DMS153 treated with DMSO at 0.1 percent for 48 hours (cell line): ENCODE data around the gene IGLL1.
"Not testable (repeated sequence)": the region's sequence is repeated elsewhere in the genome, so short reads cannot be mapped to it uniquely, and the experiment has no call there.

Source experiments
- DNase-seq: peaks from one replicate; lab custom pipeline; 2025; ENCODE audit not compliant: unreplicated experiment; lab: John Stamatoyannopoulos, UW

IGLL1 gene

GRCh38 chr22:23564276-23564675 is 15.8 kb downstream of the IGLL1 start:
- no peak for DNase-seq

DNA sequence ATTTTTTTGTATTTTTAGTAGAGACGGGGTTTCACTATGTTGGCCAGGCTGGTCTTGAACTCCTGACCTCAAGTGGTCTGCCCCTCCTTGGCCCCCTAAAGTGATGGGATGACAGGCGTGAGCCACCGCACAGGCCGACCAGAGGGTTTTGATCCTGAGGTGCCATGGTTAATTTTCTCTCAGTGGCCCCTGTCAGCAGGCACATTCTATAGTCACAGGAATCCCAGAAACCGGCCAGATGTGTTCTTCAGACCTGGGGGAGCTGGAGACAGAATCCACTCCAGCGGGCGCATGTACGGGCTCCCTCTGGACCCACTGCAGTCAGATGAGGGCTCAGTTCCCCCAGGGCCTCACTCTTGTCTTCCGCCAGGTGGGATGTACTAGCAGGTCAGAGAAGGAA is 17.0 kb downstream of the IGLL1 start:
- DNase-seq: no peak

GRCh38 chr22:23562186-23562585 is 17.9 kb downstream of the IGLL1 start:
- DNase-seq: no peak

- not testable (repeated sequence) for DNase-seq
Measured at GRCh38 chr22:23561025-23561510, 19.0 kb downstream of the IGLL1 start.

GRCh38 chr22:23560215-23560614 is 19.9 kb downstream of the IGLL1 start:
- DNase-seq: not testable (repeated sequence)

DNA sequence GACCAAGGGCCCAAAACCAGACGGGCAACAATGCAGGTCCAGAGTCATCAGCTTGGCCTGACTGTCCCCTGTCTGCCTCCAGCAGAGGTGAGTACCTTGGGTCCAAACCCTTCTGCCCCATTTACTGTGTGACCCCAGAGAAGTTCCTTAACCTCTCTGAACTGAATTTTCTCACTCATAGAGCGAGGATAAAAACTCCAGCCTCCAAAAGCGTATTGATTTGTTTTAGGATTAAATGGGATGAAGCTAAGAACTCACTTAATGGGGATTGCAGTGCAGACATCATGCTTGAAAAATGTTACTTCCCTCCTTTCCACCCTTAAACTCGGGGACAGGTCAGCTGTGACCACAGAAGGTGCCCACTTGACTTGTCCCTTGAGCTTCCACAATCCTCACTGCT is 22.6 kb downstream of the IGLL1 start:
- no peak for DNase-seq

DNA sequence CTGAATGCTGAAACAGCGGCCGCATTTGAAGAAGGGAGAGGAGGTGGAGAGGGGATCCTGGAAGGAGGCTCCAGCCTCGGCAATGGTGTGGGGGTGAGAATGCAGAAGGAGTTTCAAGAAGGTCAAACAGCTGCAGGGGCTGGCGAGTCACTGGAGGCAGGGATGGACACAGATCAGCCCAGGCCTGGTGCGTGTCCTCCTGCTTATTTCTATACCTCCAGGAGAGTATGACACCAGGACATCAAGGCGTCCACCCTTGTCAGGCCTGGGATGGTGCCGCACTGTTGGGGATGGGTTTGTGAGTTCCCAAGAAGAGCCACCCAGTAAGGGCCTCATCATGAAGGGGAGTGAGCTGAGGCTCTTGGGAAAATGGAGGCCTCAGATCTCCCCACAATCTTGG is 23.1 kb downstream of the IGLL1 start:
- DNase-seq: no peak

DNA sequence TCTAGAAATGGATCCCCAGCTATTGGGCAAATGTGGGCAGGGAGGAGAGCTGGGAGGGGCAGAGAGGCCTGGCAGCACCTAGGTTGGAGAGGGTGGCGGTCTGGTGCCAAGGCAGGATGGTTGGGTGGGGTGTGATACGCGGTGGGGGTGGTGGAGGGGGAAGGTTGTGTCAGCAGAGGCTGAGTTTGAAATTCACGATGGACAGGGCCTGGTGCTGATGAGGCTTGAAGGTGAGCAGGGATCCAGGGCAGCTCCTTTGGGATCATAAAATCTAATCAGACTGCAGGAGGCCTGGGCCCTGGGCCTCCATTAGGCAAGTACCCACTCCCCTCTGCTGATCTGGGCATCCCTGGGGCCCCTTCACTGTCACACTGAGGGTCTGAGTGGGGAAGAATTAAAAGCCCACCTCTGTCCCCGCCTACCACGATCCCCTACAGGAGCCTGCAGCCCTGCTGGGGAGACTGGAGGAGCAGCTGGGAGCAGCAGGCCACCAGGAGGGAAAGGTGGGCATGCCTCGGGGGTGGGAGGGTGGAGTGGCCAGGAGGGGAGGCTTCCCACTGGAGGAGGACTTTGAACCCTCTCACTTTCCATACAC is 24.0 kb downstream of the IGLL1 start:
- no peak for DNase-seq

DNA sequence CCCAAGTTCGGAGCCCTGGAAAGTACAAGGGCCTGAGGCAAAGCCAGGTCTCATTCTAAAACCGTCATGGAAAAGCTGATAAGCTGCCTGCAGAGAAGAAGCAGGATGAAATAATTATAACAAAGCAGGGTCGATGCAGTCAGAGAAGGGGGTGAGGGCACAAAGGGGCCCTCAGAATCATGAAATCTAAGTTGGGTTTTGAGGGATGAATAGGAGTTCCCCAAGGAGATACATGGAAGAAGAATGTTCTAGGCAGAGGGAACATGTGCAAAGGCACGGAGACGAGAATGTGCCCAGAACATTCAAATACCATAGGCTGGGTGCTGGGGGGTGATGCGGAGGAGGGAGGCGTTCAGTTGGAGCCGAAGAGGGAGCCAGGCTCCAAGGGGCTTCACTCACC is 25.0 kb downstream of the IGLL1 start:
- no peak for DNase-seq

- DNase-seq: no peak
Measured at GRCh38 chr22:23553924-23554870, 25.9 kb downstream of the IGLL1 start.

- no peak for DNase-seq
Measured at GRCh38 chr22:23553438-23553837, 26.7 kb downstream of the IGLL1 start.

DNA sequence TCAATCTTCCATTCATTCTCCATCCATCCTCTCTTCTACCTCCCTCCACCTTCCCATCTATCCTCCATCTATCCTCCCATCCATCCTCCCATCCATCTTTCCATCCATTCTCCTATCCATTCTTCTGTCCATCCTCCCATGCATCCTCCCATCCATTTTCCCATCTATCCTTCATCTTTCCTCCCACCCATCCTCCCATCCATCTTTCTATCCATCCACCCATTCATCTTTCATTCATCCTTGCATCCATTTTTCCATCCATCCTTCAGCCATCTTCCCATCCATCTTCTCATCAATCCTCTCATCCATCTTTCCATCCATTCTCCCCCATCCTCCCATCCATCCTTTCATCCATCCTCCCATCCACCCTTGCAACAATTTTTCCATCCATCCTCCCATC is 27.5 kb downstream of the IGLL1 start:
- no peak for DNase-seq

DNA sequence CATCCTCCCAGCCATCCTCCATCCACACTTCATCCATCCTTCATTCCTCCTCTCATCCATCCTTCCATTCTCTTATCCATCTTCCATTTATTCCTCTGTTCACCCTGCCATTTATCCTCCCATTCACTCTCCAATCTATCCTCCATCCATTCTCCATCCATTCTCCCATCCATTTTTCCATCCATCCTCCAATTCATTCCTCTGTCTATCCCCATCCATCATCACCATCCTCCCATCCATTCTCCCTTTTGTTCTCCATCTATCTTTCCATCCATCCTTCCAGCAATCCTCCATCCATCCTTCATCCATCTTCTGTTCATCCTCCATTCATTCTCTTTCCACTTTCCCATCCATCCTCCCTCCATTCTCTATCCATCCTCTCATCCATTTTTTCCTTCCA is 28.7 kb downstream of the IGLL1 start:
- DNase-seq: no peak

DNA sequence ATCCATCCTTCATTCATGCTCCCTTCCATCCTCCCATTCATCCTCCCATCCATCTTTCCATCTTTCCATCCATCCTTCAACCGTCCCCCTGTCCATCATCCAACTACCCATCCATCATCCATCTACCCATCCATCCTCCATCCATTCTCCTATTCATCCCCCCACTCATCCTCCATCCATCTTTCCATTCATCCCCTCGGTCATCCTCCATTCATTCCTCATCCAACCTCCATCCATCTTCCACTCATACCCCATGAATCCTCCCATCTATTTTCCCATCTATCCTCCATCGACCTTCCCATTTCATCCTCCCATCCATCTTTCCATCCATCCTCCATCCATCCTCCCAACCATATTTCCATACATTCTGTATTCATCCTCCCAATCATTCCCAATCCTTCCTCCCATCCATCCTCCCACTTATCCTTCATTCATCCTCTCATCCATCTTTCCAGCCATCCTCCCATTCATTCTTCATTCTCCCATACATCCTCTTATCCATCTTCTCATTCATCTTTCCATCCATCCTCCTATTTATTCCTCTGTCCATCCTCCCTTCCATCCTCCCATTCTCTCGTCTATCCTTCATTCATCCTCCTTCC is 29.9 kb downstream of the IGLL1 start:
- DNase-seq: no peak

DNA sequence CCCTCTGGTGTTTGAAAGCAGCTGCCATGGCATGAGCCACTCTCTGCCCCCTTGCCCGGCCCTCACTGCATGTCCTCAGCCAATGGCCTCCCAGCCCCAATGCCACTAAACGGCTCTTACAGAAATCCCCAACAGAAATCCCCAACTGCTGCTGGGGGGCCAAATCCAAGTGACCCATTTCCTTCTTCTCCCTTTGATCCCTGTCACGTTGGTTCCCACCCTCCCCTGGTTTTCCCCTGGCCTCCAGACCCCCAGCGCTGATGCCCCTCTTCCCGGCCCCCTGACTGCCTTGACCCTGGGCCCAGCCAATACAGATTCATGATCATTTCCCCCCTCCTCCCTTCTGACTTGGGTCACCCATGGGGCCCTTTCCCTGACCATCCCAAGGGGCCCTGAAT is 30.9 kb downstream of the IGLL1 start:
- DNase-seq: no peak

GRCh38 chr22:23548501-23549197 is 31.4 kb downstream of the IGLL1 start:
- no peak for DNase-seq

- no peak for DNase-seq
Measured at GRCh38 chr22:23547818-23548500, 32.1 kb downstream of the IGLL1 start.

GRCh38 chr22:23547382-23547781 is 32.7 kb downstream of the IGLL1 start:
- DNase-seq: not testable (repeated sequence)

DNA sequence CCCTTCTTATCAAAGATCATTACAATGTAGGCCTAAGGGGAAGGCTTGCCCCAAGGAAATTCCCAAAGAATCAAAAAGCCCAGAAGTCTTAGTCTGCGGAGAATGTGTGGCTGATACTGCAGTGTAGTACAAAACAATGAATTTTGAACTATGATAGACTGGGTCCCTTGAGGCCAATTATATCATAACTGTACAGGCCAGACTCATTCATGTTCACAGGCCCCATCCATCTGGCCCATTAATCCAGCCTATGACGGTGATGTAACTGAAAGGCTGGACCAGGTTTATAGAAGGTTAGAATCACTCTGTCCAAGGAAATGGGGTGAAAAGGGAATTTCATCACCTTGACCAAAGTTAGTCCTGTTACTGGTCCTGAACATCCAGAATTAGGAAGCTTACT is 35.2 kb downstream of the IGLL1 start:
- no peak for DNase-seq

DNA sequence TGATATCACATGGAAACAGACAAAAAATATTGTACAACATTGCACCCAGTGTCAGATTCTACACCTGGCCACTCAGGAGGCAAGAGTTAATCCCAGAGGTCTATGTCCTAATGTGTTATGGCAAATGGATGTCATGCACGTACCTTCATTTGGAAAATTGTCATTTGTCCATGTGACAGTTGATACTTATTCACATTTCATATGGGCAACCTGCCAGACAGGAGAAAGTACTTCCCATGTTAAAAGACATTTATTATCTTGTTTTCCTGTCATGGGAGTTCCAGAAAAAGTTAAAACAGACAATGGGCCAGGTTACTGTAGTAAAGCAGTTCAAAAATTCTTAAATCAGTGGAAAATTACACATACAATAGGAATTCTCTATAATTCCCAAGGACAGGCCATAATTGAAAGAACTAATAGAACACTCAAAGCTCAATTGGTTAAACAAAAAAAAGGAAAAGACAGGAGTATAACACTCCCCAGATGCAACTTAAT is 36.5 kb downstream of the IGLL1 start:
- not testable (repeated sequence) for DNase-seq

DNA sequence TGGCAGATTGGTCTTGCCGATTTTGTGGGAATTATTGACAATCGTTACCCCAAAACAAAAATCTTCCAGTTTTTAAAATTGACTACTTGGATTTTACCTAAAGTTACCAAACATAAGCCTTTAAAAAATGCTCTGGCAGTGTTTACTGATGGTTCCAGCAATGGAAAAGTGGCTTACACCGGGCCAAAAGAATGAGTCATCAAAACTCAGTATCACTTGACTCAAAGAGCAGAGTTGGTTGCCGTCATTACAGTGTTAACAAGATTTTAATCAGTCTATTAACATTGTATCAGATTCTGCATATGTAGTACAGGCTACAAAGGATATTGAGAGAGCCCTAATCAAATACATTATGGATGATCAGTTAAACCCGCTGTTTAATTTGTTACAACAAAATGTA is 37.2 kb downstream of the IGLL1 start:
- no peak for DNase-seq
